Thyroid gland (tissue), 4 donors: ENCODE results near the gene KRTAP10-5.

Source experiments
- CTCF ChIP-seq, 6 experiments: fragments of 200-600 bp in 3 of 6; fragments of 450-650 bp in 3 of 6; sonication (generic) in 3 of 6; IDR thresholded peaks; one replicate each; pipeline ENCODE4 v1.5.1; 2016 to 2019; ENCODE audit warnings: antibody characterized with exemption in 6 of 6, mild to moderate bottlenecking in 2 of 6, inconsistent platforms in 1 of 6, moderate library complexity in 1 of 6
- POLR2A ChIP-seq, 2 donors: fragments of 450-650 bp; IDR thresholded peaks; one replicate each; pipeline ENCODE4 v1.6.1; 2017; ENCODE audit warnings: antibody characterized with exemption in 2 of 2, mild to moderate bottlenecking in 2 of 2, moderate library complexity in 1 of 2

DNA sequence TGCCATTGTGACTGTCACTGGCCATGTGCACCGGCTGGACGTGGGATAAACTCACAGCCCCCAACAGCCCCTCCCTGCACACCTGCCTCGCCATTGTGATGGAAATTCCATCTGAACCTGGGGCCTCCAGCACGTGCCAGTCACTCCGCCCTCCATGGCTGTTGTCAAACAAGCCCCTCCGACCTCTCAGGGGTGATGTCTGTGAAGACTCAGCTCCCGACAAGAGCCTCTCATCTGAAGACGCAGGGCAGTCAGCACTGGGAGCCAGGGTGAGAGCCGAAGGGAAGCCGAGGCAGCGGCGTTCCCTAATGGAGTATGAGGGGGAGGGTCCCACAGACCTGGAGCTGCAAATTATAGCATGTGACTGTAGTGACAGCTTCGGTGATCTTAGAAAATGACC lies 27.7 kb downstream of the KRTAP10-5 start:
- TF ChIP-seq CTCF (IDR thresholded peaks at IDR 0.05) (no peak), POLR2A (IDR thresholded peaks at IDR 0.05) (no peak)
